ENCODE data around the gene KIF18B. TPM values are rescaled to one million over a fixed set of nuclear protein-coding genes. Genes with fewer than 3 reads are reported as not detected.
A peak's percentile ranks its signal among the peaks of the same experiment; 100 is the strongest.

The KIF18B gene
- total and polyA plus RNA-seq, 5 donors = 0.08 to 1.4 (median 1.1) TPM

DNA sequence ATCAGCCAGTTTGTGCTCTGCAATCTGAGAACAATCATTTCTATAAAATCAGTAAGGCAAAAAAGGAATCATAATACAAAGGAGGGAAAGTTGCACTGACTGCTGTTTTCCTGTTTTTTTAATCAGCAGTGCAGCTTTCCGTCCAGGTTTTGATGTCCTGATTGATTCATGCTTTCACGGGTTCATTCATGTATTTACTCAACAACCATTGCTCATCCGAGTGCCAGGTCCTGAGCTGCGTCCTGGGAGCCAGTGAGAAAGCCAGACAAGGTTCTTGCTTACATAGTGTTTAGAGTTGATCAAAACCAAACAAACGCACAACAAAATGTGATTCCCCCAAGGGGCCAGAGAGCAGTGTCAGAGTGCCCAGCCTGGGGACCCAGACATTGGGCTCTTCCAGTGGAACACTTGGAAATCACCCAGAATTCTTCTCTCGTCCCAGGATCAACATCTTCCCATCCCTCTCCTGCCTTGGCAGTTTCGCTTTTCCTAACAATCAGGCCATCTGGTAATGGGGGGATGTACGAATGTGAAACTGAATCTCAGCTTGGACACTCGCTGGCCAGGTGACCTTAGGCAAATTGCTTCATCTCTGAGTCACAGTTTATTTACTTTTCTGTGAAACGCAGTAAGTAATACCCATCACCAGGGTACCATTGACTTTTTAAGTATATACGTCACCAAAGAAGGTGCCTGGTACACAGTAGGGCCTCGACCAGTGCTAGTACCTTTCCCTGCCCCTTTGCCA lies 33.8 kb upstream of the KIF18B start:
- H3K27me3 ChIP-seq (ENCODE audit: control insufficient read depth, insufficient read depth) = no peaks in the 10 kb centered on the region
- no peak for ATAC-seq
- intact Hi-C loops (cut with DNase I) = no loop called here
- no peak for DNase-seq
- H3K9me3 ChIP-seq (ENCODE audit: control insufficient read depth, low read length) = no peaks in the 10 kb centered on the region
- 54% methylated on average over 12 of the region's 12 CpGs for WGBS
- no peak overlapping the region for H3K4me3 ChIP-seq (ENCODE audit: low read length)
- H3K4me1 ChIP-seq (ENCODE audit: control insufficient read depth, insufficient read depth, low read length) = no peaks in the 10 kb centered on the region
- H3K27ac ChIP-seq (ENCODE audit: low read length) = no peak overlapping the region

DNA sequence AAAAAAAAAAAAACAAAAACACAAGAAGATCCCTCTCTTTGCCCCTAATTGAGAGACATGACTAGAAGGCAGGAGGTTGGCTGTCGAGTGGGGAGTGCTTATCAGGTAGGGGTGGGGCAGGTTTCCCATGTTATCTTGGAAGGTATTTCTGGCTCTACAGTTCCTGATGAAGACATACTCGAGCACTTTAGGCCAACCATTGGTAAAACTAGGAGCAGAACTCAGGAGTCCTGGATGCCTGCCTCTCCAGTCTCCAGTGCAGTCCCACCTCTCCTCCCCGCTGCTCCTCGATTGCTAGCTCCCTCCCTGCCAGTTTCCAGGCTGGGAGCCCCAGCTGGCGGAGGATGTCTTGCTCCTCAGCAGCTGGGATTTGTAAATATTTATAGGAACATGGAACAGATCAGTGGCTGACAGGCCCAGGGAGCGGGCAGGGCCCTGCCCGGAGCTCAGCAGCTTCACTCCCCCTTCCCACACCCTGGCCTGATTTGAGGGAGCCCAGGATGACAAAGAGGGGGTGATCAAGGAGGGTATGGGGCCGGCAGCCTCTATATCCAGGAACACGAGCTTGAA lies 31.9 kb upstream of the KIF18B start:
- intact Hi-C loops (cut with DNase I) = no loop called here
- peak overlapping the region; percentile 46 for H3K27ac ChIP-seq (ENCODE audit: low read length)

DNA sequence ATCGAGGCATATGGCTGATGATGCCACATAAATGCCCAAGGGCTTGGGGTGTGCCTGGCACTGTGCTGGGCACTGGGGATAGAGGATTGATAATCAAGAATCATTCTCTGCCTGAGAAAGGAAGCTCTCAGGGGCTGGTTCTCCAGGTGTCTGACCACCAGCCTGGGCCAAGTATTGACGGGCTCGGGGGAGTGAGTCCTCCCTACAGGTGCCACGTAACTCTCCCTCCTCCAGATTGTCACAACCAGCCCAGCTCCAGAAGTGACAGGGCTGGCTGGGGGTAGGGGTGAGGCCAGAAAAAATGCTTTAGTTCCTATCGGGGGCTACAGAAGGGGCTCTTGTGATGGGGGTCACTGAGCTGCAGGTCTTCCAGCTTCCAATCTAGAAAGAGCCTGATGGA lies 31.2 kb upstream of the KIF18B start:
- intact Hi-C loops (cut with DNase I) = no loop called here
- ATAC-seq (no peak), DNase-seq (no peak)
- 81% methylated on average over 5 of the region's 5 CpGs for WGBS
- Histone ChIP-seq H3K4me1 (ENCODE audit: control insufficient read depth, insufficient read depth, low read length) (no peaks in the 10 kb centered on the region), H3K9me3 (ENCODE audit: control insufficient read depth, low read length) (no peaks in the 10 kb centered on the region), H3K4me3 (ENCODE audit: low read length) (no peak overlapping the region), H3K27me3 (ENCODE audit: control insufficient read depth, insufficient read depth) (no peaks in the 10 kb centered on the region), H3K27ac (ENCODE audit: low read length) (no peak overlapping the region)

More for the DNA sequence above, 31.9 kb upstream of the KIF18B start:
- 31% methylated on average over 9 of the region's 9 CpGs for WGBS
- Histone ChIP-seq H3K4me3 (ENCODE audit: low read length) (no peak overlapping the region), H3K9me3 (ENCODE audit: control insufficient read depth, low read length) (no peaks in the 10 kb centered on the region), H3K27me3 (ENCODE audit: control insufficient read depth, insufficient read depth) (no peaks in the 10 kb centered on the region), H3K4me1 (ENCODE audit: control insufficient read depth, insufficient read depth, low read length) (no peaks in the 10 kb centered on the region)
- peak; percentile 10 to 11 for ATAC-seq
- DNase-seq = peak in 2 of 3 donors; percentile 63 to 70

DNA sequence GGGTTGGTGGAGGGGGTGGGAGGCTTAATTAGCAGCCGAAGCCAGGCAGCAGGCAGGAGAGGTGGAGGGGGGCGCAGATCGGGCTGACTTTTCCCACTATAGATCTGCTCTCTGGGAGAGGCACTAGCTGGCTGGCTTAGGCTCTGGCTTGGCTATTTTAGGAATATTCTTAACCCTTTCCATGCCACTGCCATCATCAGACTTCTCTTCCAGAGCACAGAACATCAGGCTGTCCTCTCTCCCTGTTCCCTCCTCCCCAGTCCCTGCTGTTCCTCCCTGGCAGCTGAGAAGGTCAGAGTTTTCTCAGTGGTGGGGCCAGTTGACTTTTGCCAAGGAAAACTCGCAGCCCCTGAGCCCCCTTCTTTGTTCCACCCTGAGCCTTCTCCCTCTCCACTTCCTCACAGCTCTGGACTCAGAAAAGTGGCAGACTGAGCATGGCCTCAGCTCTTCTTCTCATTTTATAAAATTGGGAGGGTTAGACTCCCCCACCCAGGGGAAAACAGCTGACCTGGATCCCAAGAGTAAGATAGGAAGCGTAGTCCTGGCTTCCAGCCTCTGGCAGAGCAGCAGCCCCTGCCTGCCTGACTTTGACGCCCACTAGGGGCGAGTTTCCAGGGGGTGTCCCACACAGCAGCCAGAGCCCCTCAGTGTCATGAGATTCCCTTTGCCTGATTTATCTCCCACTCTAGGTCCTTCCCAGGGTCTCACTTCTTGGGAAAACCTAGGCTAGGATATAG lies 30.4 kb upstream of the KIF18B start:
- intact Hi-C loops (cut with DNase I) = no loop called here
- H3K4me1 ChIP-seq (ENCODE audit: control insufficient read depth, insufficient read depth, low read length) = no peaks in the 10 kb centered on the region
- no peaks in the 10 kb centered on the region for H3K27me3 ChIP-seq (ENCODE audit: control insufficient read depth, insufficient read depth)
- ATAC-seq (peak in 1 of 2 donors; percentile 9), DNase-seq (peak in 1 of 3 donors; percentile 61)
- 11% methylated on average over 7 of the region's 7 CpGs for WGBS
- H3K4me3 ChIP-seq (ENCODE audit: low read length) = no peak overlapping the region
- no peaks in the 10 kb centered on the region for H3K9me3 ChIP-seq (ENCODE audit: control insufficient read depth, low read length)
- peak overlapping the region; percentile 43 for H3K27ac ChIP-seq (ENCODE audit: low read length)

DNA sequence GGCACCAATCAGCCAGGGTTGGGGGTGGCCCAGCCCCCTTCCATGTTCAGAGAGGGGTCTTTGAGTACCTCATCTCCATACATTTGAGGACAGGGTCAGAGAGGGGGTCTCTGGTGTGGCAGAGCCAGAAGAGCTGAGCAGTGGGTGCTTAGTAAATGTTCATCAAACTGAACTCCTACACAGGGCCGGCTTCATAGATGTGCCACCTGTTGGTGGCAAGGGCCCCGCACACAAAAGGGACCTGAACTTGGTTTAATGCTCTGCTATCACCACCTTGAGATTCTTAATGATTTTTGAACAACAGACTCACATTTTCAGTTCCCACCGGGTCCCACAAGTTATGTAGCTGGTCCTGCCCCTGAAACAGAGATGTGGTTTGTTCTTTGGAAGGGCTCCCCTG lies 29.5 kb upstream of the KIF18B start:
- H3K4me3 ChIP-seq (ENCODE audit: low read length) = no peak overlapping the region
- DNase-seq = peak in 1 of 3 donors; percentile 1
- 68% methylated on average over 3 of the region's 3 CpGs for WGBS
- H3K9me3 ChIP-seq (ENCODE audit: control insufficient read depth, low read length) = no peaks in the 10 kb centered on the region
- intact Hi-C loops (cut with DNase I) = no loop called here
- H3K27me3 ChIP-seq (ENCODE audit: control insufficient read depth, insufficient read depth) = no peaks in the 10 kb centered on the region
- H3K4me1 ChIP-seq (ENCODE audit: control insufficient read depth, insufficient read depth, low read length) = no peaks in the 10 kb centered on the region
- H3K27ac ChIP-seq (ENCODE audit: low read length) = no peak overlapping the region
- no peak for ATAC-seq

DNA sequence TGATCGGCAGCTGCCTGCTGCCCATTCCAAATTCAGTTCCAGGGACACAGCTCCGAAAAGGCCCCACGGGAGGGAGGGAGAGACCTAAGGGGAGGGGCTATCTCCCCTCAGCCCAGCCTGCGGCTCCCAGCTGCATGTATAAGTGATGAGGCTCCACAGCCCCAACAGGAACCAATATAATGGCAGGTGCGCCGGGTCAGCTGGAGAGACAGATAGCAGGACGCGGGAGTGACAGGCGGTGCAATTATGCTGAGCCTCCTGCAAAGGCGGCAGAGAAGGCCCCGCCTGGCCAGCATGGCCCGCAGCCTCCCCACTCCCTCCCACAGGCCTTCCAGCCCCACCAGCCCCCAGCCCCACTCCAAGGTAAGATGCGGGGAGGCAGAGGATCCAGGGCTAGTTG lies 28.6 kb upstream of the KIF18B start:
- H3K4me1 ChIP-seq (ENCODE audit: control insufficient read depth, insufficient read depth, low read length) = no peaks in the 10 kb centered on the region
- ATAC-seq = no peak
- intact Hi-C loops (cut with DNase I) = no loop called here

DNA sequence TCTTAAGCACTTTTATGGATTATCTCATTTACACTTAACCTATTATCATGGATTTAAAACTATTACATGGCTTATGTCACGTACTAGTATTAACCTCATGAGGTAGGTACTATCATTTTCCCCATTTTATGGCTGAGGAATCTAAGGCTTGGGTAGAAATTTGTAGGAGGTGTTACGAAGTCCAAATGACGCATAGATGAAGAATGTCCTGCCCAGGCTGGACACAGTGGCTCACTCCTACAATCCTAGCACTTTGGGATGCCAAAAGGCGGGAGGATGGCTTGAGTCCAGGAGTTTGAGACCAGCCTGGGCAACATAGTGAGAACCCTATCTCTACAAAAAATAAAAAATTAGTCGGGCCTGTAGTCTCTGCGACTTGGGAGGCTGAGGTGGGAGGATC lies 25.4 kb upstream of the KIF18B start:
- Histone ChIP-seq H3K9me3 (ENCODE audit: control insufficient read depth, low read length) (no peaks in the 10 kb centered on the region), H3K4me1 (ENCODE audit: control insufficient read depth, insufficient read depth, low read length) (peaks cover 4% of the 10 kb centered on the region), H3K27me3 (ENCODE audit: control insufficient read depth, insufficient read depth) (no peaks in the 10 kb centered on the region), H3K4me3 (ENCODE audit: low read length) (no peak overlapping the region), H3K27ac (ENCODE audit: low read length) (no peak overlapping the region)
- ATAC-seq = no peak
- no peak for DNase-seq
- WGBS = 76% methylated on average over 6 of the region's 6 CpGs
- intact Hi-C loops (cut with DNase I) = no loop called here

More for the DNA sequence above, 28.6 kb upstream of the KIF18B start:
- Histone ChIP-seq H3K27ac (ENCODE audit: low read length) (no peak overlapping the region), H3K9me3 (ENCODE audit: control insufficient read depth, low read length) (no peaks in the 10 kb centered on the region), H3K4me3 (ENCODE audit: low read length) (no peak overlapping the region), H3K27me3 (ENCODE audit: control insufficient read depth, insufficient read depth) (no peaks in the 10 kb centered on the region)
- peak in 1 of 3 donors; percentile 40 for DNase-seq
- 51% methylated on average over 13 of the region's 13 CpGs for WGBS

DNA sequence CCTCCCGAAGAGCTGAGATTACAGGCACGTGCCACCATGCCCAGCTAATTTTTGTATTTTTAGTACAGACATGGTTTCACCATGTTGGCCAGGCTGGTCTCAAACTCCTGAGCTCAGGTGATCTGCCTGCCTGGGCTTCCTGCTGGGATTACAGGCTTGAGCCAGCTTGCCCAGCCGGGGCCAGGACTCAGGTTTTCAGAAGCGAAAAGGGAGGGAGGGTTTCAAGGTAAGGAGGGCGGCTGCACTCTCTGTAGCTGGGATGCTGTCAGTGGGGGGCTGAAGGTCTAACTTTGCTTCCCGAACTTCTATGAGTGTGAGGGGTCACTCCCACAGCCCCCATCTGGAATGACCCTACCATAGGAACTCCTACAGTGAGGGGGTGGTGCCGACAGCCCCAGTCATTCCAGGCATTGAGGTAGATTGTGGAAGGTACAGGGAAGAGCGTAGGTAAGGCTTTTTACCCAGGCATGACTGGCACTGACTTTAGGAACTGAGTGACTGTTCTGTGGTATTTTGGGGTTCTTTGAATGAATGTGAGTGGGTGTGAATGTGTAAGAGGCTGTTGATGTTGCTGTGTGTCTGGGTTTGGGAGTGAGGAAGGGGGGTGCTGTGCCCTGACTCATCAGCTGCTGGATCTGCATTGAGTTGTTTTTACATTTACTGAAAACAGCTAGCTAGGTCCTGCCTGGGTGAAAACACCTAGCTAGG lies 24.4 kb upstream of the KIF18B start:
- no peaks in the 10 kb centered on the region for H3K27me3 ChIP-seq (ENCODE audit: control insufficient read depth, insufficient read depth)
- ATAC-seq (no peak), DNase-seq (no peak)
- intact Hi-C loops (cut with DNase I) = no loop called here
- H3K4me1 ChIP-seq (ENCODE audit: control insufficient read depth, insufficient read depth, low read length) = peaks cover 7% of the 10 kb centered on the region
- H3K4me3 ChIP-seq (ENCODE audit: low read length) = no peak overlapping the region
- no peak overlapping the region for H3K27ac ChIP-seq (ENCODE audit: low read length)
- no peaks in the 10 kb centered on the region for H3K9me3 ChIP-seq (ENCODE audit: control insufficient read depth, low read length)
- 70% methylated on average over 8 of the region's 8 CpGs for WGBS

DNA sequence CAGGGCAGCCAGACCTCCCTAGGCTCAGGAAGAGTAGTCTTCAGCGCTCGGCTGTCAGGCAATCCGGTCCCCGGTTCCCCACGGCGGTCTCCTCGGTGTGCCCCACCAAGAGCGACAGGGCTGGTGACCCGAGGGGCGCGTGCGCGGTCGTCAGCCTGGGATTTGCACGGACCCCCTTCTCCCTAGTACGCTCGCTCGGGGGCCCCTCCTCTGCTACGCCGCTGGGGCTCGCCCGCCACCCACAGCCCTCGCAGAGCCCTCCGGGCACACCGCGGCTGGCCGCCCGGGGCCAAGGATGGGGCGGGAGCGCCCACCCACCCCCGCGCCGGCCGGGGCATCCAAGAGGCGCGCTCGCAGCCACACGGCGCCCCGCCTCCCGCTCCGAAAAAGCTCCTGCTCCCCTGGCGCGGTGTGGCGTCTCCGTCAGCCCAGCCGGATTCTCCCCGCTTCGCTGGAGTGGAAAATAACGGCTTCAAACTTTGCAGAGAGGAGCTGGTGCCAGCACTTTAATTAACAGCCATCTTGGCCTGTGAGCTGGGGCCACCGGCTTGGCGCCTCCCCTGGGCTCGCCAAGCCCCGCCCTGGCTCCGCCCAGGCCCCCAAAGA lies 22.7 kb upstream of the KIF18B start:
- DNase-seq (peak; percentile 49 to 75 (median 75)), ATAC-seq (peak; percentile 13 to 34)
- H3K4me1 ChIP-seq (ENCODE audit: control insufficient read depth, insufficient read depth, low read length) = peaks cover 7% of the 10 kb centered on the region
- intact Hi-C loops (cut with DNase I) = no loop called here
- peak overlapping the region; percentile 70 for H3K4me3 ChIP-seq (ENCODE audit: low read length)
- no peaks in the 10 kb centered on the region for H3K9me3 ChIP-seq (ENCODE audit: control insufficient read depth, low read length)
- H3K27me3 ChIP-seq (ENCODE audit: control insufficient read depth, insufficient read depth) = no peaks in the 10 kb centered on the region
- WGBS = 1% methylated on average over 55 of the region's 55 CpGs
- peak overlapping the region; percentile 31 for H3K27ac ChIP-seq (ENCODE audit: low read length)

DNA sequence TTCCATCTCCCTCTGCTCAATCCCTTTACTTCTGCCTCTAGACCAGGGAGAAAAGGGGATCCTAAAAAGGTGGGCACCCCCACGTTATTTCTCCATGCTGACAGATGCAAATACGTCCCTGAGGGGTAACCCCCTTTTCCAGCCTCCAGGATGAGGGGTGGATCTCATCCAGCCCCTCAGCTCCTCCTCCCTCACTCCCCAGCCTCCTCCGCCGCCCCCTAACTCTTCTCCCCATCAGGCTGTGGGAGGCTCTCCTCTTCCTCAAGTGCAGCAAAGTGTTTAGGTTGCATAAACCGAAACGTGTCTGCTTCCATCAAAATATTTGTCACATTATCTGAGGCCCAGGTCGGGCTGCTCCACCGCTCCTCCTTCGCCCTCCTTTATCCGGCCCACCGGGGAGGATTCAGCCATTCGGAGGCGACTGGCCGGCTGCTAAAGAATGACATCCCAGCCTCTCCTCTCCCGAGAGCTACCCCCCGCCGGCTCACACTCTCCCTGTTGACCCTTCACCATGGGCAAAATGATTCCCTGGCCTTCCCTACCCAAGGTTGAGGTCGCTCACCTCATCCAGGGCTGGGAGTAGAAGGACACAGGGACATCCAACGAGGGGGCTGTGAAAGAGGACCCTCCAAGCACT lies 21.7 kb upstream of the KIF18B start:
- Histone ChIP-seq H3K4me1 (ENCODE audit: control insufficient read depth, insufficient read depth, low read length) (peaks cover 7% of the 10 kb centered on the region), H3K27me3 (ENCODE audit: control insufficient read depth, insufficient read depth) (no peaks in the 10 kb centered on the region), H3K9me3 (ENCODE audit: control insufficient read depth, low read length) (no peaks in the 10 kb centered on the region), H3K27ac (ENCODE audit: low read length) (no peak overlapping the region), H3K4me3 (ENCODE audit: low read length) (no peak overlapping the region)
- no peak for DNase-seq
- 56% methylated on average over 19 of the region's 19 CpGs for WGBS
- intact Hi-C loops (cut with DNase I) = no loop called here
- ATAC-seq = no peak

Data from right cardiac atrium (tissue), 5 donors.